ENCODE data around the gene MAPK8IP1.

MAPK8IP1 gene

GRCh38 chr11:45931739-45932138, 46.3 kb downstream of the MAPK8IP1 start:
- H3K4me3 ChIP-seq (replicated peaks; ENCODE audit: insufficient read depth, low read length), result no peak overlapping the region
- H3K27me3 ChIP-seq (ENCODE audit: insufficient read depth, poor library complexity, severe bottlenecking), result no peaks in the 10 kb centered on the region
- DNase-seq (ENCODE audit: low read depth in 1 of 2, low spot score in 1 of 2), result no peak
- TF ChIP-seq, protein P1, sequence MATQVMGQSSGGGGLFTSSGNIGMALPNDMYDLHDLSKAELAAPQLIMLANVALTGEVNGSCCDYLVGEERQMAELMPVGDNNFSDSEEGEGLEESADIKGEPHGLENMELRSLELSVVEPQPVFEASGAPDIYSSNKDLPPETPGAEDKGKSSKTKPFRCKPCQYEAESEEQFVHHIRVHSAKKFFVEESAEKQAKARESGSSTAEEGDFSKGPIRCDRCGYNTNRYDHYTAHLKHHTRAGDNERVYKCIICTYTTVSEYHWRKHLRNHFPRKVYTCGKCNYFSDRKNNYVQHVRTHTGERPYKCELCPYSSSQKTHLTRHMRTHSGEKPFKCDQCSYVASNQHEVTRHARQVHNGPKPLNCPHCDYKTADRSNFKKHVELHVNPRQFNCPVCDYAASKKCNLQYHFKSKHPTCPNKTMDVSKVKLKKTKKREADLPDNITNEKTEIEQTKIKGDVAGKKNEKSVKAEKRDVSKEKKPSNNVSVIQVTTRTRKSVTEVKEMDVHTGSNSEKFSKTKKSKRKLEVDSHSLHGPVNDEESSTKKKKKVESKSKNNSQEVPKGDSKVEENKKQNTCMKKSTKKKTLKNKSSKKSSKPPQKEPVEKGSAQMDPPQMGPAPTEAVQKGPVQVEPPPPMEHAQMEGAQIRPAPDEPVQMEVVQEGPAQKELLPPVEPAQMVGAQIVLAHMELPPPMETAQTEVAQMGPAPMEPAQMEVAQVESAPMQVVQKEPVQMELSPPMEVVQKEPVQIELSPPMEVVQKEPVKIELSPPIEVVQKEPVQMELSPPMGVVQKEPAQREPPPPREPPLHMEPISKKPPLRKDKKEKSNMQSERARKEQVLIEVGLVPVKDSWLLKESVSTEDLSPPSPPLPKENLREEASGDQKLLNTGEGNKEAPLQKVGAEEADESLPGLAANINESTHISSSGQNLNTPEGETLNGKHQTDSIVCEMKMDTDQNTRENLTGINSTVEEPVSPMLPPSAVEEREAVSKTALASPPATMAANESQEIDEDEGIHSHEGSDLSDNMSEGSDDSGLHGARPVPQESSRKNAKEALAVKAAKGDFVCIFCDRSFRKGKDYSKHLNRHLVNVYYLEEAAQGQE (IDR thresholded peaks at IDR 0.05; ENCODE audit: insufficient replicate concordance, low read depth), result no peak
- TF ChIP-seq SPI1 (IDR thresholded peaks at IDR 0.05; ENCODE audit: borderline replicate concordance, low read depth) (no peak), POLR2AphosphoS5 (IDR thresholded peaks at IDR 0.05; ENCODE audit: low read depth) (no peak), GABPA (IDR thresholded peaks at IDR 0.05; ENCODE audit: low read depth) (no peak)
- TF ChIP-seq, protein P2, sequence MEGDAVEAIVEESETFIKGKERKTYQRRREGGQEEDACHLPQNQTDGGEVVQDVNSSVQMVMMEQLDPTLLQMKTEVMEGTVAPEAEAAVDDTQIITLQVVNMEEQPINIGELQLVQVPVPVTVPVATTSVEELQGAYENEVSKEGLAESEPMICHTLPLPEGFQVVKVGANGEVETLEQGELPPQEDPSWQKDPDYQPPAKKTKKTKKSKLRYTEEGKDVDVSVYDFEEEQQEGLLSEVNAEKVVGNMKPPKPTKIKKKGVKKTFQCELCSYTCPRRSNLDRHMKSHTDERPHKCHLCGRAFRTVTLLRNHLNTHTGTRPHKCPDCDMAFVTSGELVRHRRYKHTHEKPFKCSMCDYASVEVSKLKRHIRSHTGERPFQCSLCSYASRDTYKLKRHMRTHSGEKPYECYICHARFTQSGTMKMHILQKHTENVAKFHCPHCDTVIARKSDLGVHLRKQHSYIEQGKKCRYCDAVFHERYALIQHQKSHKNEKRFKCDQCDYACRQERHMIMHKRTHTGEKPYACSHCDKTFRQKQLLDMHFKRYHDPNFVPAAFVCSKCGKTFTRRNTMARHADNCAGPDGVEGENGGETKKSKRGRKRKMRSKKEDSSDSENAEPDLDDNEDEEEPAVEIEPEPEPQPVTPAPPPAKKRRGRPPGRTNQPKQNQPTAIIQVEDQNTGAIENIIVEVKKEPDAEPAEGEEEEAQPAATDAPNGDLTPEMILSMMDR (IDR thresholded peaks at IDR 0.05; ENCODE audit: insufficient read depth, low read length), result no peak
- H3K27ac ChIP-seq (replicated peaks), result no peak overlapping the region

- DNase-seq (ENCODE audit: low read depth in 1 of 2, low spot score in 1 of 2), result no peak
- TF ChIP-seq, protein P1 (IDR thresholded peaks at IDR 0.05; ENCODE audit: insufficient replicate concordance, low read depth), result no peak
- TF ChIP-seq, protein P2 (IDR thresholded peaks at IDR 0.05; ENCODE audit: insufficient read depth, low read length), result no peak
- TF ChIP-seq POLR2AphosphoS5 (IDR thresholded peaks at IDR 0.05; ENCODE audit: low read depth), result no peak
- no peak for TF ChIP-seq GABPA (IDR thresholded peaks at IDR 0.05; ENCODE audit: low read depth)
- TF ChIP-seq SPI1 (IDR thresholded peaks at IDR 0.05; ENCODE audit: borderline replicate concordance, low read depth), result no peak
- Histone ChIP-seq H3K27me3 (ENCODE audit: insufficient read depth, poor library complexity, severe bottlenecking) (no peaks in the 10 kb centered on the region), H3K27ac (replicated peaks) (no peak overlapping the region), H3K4me3 (replicated peaks; ENCODE audit: insufficient read depth, low read length) (no peak overlapping the region)
These were observed 46.8 kb downstream of the MAPK8IP1 start for GRCh38 chr11:45932217-45932616.

GRCh38 chr11:45933131-45933831, 47.8 kb downstream of the MAPK8IP1 start:
- no peak overlapping the region for H3K27ac ChIP-seq (replicated peaks)
- no peak for TF ChIP-seq GABPA (IDR thresholded peaks at IDR 0.05; ENCODE audit: low read depth)
- no peak for TF ChIP-seq SPI1 (IDR thresholded peaks at IDR 0.05; ENCODE audit: borderline replicate concordance, low read depth)
- TF ChIP-seq, protein P1 (IDR thresholded peaks at IDR 0.05; ENCODE audit: insufficient replicate concordance, low read depth), result no peak
- no peak for TF ChIP-seq POLR2AphosphoS5 (IDR thresholded peaks at IDR 0.05; ENCODE audit: low read depth)
- TF ChIP-seq, protein P2 (IDR thresholded peaks at IDR 0.05; ENCODE audit: insufficient read depth, low read length), result no peak

More at GRCh38 chr11:45933131-45933831, 47.8 kb downstream of the MAPK8IP1 start:
- Histone ChIP-seq H3K27me3 (ENCODE audit: insufficient read depth, poor library complexity, severe bottlenecking) (no peaks in the 10 kb centered on the region), H3K4me3 (replicated peaks; ENCODE audit: insufficient read depth, low read length) (no peak overlapping the region)
- DNase-seq (ENCODE audit: low read depth in 1 of 2, low spot score in 1 of 2), result no peak

Measured in HL-60 (cell line).